MV-4-11 (cell line): ENCODE results near the gene NAGPA.
"Not testable (repeated sequence)": the region's sequence is repeated elsewhere in the genome, so short reads cannot be mapped to it uniquely, and the experiment has no call there.

ENCODE experiments used
- DNase-seq: peaks from one replicate; lab custom pipeline; 2025; lab: John Stamatoyannopoulos, UW

Gene NAGPA, protein sequence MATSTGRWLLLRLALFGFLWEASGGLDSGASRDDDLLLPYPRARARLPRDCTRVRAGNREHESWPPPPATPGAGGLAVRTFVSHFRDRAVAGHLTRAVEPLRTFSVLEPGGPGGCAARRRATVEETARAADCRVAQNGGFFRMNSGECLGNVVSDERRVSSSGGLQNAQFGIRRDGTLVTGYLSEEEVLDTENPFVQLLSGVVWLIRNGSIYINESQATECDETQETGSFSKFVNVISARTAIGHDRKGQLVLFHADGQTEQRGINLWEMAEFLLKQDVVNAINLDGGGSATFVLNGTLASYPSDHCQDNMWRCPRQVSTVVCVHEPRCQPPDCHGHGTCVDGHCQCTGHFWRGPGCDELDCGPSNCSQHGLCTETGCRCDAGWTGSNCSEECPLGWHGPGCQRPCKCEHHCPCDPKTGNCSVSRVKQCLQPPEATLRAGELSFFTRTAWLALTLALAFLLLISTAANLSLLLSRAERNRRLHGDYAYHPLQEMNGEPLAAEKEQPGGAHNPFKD

DNA sequence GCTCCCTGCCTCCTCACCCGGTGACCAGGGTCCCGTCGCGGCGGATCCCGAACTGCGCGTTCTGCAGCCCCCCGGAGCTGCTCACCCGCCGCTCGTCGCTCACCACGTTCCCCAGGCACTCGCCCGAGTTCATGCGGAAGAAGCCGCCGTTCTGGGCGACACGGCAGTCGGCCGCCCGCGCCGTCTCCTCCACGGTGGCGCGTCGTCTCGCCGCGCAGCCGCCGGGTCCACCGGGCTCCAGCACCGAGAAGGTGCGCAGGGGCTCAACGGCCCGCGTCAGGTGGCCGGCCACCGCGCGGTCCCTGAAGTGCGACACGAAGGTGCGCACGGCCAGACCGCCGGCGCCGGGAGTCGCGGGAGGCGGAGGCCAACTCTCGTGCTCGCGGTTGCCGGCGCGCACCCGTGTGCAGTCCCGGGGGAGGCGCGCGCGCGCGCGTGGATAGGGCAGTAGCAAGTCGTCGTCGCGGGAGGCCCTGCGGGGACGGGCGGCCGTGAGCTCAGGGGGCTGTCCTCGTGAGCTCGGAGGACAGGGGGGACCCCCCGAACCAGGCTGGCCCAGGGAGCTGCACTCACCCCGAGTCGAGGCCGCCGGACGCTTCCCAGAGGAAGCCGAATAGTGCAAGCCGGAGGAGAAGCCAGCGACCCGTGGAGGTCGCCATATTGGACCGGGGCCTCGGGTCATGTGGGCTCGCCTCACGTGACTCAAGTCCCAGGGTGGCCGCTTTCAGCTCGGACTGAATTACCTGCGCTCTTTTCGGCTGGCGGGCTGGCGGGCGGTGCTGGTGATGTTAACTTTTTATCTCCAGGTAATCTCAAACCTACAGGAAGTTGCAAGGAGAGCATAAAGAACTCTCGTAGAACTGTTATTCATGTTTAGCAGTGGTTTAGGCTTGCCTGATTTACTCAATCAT lies at the start of gene NAGPA:
TSS of gene NAGPA (minus strand) at position 680 of the 911 bp plus-strand sequence. CDS start at position 659, 21 bp downstream.
- DNase-seq, result peak; percentile 70

DNA sequence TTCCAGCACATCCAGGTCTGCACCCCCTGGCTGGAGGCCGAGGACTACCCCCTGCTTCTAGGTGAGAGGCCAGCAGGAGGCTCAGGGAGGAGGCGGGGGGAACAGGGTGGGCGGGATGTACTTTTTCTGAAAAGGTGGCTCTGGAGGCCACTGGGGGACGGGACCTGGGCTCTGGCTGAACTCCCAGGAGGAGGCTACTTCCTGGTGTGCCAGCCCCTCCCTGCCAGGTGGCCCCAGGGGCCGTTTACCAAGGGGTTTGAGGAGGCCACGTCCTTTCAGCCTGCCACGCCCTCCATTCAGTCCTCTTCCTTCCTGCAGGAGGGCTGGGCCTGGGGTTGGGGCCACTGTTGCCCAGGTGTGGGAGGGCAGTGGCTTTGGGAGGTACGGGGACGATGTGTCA lies 47.3 kb upstream of the NAGPA start:
- DNase-seq, result not testable (repeated sequence)

DNA sequence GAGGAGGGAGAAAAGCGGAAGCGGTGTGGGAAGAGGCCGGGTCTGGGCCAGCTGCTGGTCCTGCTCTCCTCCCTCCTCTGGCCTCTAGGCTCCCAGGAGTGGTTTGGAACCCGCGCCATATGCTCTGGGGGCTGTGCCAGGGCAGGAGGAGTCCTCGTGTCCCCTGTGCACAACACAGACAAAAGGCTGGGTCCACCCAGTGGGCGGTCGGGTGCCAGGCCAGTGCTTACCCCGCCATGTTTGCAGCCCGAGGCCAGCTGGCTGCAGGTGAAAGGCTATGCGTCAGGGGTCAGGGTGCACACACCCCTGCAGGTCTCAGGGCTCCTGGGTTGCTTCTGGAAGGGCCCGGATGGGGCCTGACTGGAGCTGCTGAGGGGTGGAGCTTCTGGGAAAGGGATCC lies 46.7 kb upstream of the NAGPA start:
- not testable (repeated sequence) for DNase-seq

DNA sequence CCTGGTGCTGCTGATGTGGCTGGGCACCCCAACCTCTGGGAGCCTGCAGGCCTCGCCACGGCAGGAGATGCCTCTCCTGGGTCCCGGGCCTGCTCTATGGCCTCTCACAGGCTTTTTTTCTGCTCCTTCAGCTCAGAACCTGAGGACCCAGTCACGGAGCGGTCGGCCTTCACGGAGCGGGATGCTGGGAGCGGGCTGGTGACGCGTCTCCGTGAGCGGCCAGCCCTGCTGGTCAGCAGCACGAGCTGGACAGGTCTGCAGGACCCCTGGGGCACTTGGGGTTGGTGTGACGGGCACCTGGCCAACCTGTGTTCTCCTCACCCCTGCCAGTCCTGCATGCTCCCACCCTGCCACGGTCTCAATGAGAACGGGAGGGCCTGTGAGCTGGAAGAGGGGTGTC lies 44.9 kb upstream of the NAGPA start:
- no peak for DNase-seq

DNA sequence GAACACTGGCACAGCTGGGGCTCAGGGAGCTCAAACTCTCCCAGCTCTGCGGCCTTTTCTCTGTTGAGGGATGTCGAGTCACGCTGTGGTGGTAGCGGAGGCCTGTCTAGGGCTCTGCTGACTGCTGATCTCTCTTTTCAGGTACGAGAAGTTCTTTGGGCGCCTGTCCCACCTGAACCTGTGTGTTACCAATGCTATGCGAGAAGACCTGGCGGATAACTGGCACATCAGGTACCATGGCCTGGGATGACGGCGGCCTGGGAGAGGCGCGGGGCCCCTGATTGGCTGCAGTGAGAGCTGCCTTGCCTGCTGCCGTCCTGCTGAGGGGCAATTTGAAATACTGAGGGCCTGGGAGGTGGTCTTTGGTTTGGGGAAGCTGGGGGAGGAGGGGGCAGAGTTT lies 43.6 kb upstream of the NAGPA start:
- DNase-seq, result no peak

DNA sequence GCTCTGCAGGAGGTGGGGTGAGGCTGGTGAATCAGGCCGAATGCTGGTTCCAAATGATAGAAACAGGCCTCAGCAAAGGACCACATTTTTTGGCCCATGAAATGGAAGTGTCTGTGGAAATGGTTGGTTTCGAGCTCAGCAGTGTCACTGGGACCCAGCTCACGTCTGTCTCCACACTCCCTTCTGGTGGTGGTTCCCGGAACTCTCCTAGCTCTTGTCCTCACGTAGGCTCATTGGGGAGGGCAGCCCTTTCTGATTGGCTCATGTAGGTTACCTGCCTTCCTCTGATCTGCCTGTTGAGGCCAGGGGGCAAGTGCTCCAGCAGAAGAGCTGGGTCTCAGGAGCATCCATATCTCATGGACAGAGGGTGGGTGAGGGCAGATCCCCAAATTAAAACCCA lies 41.9 kb upstream of the NAGPA start:
- DNase-seq, result no peak

DNA sequence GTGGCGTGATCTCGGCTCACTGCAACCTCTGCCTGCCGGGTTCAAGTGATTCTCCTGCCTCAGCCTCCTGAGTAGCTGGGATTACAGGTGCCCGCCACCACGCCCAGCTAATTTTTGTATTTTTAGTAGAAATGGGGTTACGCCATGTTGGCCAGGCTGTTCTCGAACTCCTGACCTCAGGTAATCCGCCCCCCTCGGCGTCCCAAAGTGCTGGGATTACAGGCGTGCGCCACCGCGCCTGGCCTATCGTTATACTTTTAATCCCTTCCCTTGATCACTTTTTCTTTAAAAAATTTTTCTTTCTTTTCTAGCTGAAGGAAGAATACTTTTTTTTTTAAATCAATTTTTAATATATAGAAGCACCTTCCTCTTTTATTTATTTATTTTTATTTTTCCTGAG lies 40.0 kb upstream of the NAGPA start:
- DNase-seq, result not testable (repeated sequence)

DNA sequence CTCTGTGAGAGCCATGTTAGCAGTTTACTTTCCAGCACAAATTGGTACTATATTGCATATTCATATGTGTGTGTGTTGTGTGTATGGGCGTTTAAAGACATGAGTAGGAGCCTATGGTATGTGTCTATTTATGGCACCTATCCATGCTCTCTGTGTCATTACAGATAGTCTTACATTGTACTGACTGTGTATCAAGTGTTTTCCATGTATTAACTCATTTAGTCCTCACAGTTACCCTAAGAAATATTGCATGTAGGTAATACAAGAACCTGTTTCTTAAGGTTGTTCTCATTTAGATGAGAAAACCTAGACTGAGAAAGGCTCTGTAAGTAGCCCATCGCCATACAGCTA lies 39.5 kb upstream of the NAGPA start:
- DNase-seq, result no peak

DNA sequence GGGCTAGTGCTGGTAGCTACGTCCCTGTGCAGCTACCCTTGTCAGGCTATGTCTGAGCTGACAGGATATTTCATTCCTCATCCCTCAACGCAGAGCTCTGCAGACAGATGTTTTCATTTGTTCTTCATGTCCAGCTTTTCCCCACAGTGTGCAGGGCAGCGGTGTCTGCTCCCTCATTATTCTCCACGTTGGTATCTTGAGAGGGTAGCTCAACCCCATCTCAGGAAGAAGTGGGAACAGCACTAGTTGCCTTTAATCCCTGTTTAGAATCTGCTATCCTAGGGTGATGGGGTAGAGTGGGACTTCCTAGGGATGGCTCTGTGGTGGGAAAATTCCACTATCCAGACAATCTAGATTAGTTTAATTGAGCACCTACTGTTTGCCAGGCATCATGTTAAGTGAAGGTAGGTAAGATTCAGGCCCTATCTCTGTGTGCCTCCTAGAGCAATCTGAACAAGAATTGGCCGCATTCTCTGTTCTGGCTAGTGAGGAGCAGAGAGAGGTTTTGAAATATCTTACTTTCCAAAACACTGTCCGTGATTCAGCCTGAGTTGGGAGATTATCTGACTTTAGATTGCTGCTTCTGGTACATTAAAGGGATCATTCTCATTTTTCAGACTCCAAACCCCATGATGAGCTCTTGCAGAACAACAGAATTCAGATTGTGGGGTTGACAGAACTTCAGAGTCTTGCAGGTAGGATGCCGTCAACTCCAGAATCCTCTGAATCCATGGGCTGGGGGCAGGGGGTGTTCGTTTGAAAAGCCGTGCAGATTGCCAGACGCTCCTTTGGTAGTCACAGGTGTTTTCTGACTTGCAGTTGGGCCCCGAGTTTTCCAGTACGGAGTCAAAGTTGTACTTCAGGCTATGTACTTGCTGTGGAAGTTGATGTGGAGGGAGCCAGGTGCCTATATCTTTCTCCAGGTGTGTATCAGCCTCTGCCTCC lies 38.9 kb upstream of the NAGPA start:
- no peak for DNase-seq

DNA sequence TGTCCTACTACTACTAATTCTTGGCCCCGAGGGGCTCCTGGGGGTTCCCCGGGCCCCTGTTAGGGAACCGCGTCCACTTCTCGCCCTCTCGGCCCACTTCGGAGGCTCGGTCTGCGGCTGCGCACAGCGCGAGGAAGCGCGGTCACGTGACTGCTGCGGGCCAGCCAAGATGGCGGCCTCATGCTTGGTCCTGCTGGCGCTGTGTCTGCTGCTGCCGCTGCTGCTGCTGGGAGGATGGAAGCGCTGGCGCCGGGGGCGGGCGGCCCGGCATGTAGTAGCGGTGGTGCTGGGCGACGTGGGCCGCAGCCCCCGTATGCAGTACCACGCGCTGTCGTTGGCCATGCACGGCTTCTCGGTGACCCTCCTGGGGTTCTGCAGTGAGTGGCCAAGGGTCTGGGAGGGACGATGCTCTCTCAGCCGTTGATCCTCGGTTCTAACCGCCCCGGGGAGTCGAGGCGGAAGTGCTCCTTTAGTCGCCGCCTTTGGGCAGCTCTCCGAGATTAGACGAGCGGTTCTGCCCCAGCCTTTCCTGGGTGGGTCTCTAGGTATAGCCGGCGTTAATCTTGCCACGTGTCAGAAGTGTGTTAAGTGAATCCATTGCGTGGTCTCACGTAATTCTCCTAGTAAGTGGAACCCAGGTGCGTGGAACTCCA lies 38.1 kb upstream of the NAGPA start, which contains the start of gene ALG1:
TSS of gene ALG1 (plus strand) at position 163 of the 653 bp plus-strand sequence. CDS start at position 170, 7 bp downstream.
- DNase-seq, result peak; percentile 79

DNA sequence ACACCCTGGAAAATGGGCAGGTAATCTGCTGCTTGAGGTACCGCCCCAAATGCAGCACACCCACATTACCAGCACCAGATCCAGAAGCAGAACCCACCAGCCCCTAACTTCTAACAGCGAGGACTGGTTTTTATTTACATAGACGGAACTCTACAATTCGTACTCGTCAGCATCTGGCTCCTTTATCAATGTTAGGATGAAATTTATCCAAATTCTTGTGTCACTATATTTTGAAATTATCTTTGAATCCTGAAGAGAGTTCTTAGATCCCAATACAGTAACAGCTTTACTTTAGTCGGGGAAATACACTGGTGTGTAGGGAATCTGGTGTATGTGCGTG lies 37.6 kb upstream of the NAGPA start:
- no peak for DNase-seq

DNA sequence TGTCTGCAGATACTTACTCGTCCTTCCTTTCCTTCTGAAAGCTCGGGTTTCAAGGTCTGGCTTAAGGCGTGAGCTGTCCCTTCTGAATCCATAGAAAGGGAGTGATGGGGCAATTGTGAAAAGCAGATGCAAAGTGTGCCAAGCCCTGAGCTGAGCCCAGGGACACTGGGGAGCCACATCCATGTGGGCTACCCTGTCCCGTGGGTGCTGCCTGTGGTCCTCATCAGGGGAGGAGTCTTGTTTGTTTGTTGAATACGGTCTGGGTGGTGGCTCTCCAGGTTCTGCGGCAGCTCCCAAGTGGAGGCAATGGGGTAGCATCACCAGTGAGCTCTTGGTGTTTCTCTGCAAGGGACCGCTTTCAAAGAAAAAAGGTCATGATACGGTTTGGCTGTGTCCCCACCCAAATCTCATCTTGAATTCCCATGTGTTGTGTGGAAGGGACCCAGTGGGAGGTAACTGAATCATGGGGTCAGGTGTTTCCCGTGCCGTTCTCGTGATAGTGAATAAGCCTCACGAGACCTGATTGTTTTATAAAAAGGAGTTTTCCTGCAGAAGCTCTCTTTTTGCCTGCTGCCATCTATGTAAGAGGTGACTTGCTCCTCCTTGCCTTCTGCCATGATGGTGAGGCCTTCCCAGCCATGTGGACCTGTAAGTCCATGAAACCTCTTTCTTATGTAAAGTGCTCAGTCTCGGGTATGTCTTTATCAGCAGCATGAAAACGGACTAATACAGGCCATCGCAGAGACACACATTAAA lies 36.9 kb upstream of the NAGPA start:
- DNase-seq, result no peak

DNA sequence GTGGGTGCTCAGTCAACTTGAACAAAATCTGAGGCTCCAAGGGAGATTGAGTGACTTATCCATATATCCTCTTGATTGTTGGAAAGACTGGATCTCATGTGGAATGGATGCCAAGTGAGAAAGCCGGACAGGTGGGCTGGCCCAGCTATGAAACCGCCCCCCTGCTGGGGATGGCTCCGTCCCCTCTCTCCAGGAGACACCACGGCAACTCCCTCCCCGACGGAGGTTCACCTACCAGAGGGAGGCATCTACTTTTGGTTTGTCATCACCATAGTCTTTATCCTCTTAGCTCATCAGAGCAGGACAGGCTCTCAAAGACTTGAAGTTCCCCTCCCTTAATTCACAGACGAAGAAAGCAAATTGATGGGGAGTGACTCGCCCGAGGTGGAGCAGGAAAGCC lies 36.1 kb upstream of the NAGPA start:
- no peak for DNase-seq

DNA sequence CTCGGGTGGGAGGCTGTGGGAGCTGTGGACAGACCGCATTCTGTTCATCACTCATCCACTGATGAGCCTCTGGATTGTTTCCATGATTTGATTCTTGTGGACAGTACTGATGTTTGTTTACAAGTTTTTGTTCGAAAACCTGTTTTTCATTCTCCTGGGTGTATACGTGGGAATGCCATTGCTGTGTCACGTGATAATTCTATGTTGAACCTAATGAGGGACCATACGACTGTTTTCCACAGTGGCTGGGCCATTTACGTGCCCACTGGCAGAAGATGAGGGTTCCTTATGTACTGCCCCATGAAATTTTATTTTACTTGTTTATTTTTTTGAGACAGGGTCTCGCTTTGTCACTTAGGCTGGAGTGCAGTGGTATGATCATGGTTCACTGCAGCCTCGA lies 35.3 kb upstream of the NAGPA start:
- DNase-seq, result no peak

DNA sequence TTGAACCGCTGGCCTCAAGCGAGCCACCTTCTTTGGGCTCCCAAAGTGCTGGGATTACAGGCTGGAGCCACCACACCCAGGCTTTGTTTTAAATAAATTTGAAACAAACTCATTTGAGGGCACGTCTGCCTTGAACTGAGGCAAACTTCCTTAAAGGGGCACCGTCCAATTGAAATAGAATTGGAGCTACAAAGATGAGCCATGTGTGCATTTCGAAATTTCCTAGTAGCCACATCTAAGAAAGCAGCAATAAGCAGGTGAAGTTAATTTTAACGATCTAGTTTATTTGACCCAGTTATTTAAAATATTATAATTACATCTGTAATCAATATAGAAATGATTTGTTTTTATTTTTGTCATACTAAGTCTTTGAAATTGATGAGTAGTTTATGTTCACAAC lies 32.8 kb upstream of the NAGPA start:
- DNase-seq, result no peak

DNA sequence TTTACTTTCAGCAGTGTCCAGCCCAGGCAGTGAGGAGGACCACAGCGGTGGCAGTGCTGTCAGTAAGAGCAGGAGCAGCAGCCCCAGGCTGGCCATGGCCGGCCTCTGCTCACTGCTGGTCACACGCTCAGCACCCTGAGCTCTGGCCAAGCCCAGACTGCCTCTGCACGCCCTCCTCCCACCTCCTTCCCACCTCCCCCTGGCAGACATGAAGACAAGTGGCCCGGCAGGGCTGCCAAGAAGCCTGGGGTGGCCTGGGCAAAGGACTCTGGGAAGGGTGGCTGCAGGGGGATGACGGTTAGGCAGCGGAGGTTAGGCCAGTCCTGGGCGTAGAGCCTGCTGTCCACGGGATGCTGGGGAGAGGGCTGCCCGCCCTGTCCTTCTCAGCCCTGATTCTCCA lies 32.1 kb upstream of the NAGPA start, which contains the start of gene C16orf89:
TSS of gene C16orf89 (minus strand) at position 144 of the 400 bp plus-strand sequence. CDS start at position 96, 48 bp downstream.
- DNase-seq, result no peak

DNA sequence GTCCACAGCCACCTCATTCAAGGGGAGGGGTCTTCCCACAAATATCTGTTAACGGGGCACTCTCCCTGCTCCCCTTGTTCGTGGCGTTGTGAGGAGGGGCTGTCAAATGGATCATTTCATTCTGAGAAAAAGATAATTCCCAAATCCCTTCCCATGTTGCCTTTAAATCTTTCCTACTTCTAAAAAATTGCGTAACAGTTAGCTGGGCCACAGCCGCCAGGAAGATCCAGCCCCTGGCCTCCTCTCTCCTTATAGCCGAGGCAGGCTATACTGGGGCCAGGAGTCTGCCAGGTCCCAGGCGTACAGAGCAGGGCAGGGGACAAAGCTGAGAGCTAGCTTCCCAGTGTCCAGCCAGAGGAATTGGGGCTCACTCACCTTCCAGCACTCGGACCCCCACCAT lies 31.6 kb upstream of the NAGPA start:
- no peak for DNase-seq

DNA sequence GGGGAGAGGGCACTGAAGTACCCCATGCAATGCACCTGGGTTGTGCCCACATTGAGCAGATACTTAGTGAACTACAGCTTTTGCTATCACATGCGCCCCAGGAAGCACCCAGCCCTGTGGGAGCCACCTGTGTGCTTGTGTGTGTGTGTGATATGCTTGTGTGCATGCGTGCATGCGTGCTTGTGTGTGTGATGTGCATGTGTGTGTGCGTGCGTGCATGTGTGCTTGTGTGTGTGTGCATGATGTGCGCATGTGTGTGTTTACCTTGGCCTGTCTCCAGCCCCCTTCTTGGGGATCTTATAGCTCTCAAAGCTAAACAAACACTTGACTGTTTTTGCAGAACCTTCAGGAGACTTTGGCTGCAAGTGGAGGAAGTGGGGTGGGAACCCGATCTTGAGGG lies 31.2 kb upstream of the NAGPA start:
- no peak for DNase-seq

DNA sequence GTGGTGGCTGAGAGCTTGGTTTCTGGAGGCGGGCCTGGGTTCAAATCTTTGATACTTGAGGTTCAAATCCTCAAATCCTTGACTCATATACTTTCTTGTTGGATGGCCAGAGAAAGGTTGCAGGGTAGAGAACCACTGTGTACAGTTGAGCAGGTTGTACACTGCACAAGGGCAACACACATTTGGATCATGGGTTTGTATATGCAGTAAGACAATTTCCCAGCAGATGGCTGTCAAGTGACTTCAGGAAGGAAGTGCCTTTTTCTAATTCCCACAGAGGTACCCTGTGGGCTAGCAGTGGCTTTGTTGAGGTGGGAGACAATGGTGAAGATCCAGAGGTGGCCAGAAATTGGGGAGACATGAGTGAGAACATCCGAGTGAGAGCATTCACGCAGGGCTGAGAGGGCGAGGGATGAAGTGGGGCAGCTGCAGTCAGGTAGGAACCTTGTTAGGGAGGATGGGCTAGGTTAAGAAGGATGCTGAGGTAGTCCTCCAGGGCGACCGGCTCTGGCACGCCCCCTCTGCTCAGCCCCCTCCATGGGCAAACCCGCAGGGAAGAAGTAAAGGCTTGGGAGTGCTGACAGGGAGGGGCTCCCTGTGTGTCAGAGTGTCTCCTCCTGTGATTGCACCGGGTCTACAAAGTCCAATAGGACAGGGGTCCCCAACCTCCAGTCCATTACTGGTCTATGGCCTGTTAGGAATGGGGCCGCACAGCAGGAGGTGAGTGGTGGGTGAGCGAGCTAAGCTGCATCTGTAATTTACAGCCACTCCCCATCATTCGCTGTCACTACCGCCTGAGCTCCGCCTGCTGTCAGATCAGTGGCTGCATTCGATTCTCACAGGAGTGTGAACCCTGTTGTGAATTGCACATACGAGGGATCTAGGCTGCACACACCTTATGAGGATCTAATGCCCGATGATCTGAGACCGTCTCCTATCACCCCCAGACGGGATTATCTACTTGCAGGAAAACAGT lies 29.3 kb upstream of the NAGPA start:
- no peak for DNase-seq
